ENCODE measurements around the gene KIAA1614.

Gene KIAA1614

DNA sequence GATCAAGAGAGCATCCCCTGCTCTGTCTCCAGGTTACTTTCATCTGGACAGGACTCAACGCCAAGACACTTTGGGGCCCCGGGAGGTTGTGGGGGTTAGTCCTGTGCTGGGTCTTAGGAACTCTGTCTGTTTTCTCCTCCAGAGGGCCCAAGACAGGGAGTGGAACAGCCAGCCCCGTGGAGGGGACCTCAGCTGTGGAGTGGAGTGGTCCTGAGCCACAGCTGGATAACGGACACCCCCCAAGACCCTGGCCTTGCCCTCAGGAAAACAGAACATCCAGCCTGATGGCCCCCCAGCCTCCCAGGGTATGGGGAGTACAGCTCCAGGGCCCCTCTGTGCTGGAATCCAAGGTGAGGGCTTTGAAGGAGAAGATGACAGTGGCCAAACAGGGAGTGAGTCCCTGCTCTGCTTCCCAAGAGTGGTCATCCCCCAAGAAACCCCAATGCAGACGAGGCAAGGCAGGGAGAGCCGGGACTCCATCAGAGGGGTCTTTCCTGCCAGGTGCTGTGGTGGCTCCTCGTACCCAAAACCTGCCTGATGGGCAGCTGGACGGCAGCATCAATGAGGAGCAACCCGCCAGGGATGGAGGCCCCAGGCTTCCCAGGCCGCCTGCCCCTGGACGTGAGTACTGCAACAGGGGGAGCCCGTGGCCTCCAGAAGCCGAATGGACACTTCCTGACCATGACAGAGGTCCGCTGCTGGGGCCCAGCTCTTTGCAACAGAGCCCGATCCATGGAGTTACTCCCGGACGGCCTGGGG lies 3.5 kb downstream of the KIAA1614 start:
- H3K27me3 Mint-ChIP-seq: peaks cover 18% of the 10 kb centered on the region
- no peaks in the 10 kb centered on the region for H3K36me3 Mint-ChIP-seq
- H3K27ac Mint-ChIP-seq: no peak overlapping the region

DNA sequence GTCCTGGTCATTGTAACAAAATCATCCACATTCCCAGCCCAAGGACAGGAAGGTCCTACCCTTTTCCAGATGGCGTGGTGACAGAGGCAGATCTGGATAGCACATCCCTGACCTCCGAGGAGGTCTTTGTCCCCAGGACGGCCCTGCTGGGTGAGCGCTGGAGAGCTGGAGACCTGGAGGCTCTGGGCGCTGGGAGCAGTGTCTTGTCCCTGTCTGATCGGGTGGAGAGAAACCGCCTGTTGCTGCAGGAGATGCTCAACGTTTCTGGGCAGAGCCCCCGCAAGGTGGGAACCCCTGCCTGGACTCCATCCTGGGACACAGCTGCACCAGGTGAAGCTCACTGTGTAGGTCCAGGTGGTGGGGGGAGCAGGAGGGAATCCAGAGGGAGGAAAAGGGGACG lies 4.1 kb downstream of the KIAA1614 start:
- Mint-ChIP-seq H3K4me1 (ENCODE audit: low read depth) (peaks cover 5% of the 10 kb centered on the region), H3K4me3 (no peak overlapping the region), H3K27me3 (peaks cover 13% of the 10 kb centered on the region), H3K27ac (no peak overlapping the region), H3K36me3 (no peaks in the 10 kb centered on the region), H3K9me3 (ENCODE audit: low read depth) (no peaks in the 10 kb centered on the region)

More for the DNA sequence above, 3.5 kb downstream of the KIAA1614 start:
- H3K4me3 Mint-ChIP-seq: no peak overlapping the region
- H3K4me1 Mint-ChIP-seq (ENCODE audit: low read depth): peaks cover 5% of the 10 kb centered on the region
- no peaks in the 10 kb centered on the region for H3K9me3 Mint-ChIP-seq (ENCODE audit: low read depth)

DNA sequence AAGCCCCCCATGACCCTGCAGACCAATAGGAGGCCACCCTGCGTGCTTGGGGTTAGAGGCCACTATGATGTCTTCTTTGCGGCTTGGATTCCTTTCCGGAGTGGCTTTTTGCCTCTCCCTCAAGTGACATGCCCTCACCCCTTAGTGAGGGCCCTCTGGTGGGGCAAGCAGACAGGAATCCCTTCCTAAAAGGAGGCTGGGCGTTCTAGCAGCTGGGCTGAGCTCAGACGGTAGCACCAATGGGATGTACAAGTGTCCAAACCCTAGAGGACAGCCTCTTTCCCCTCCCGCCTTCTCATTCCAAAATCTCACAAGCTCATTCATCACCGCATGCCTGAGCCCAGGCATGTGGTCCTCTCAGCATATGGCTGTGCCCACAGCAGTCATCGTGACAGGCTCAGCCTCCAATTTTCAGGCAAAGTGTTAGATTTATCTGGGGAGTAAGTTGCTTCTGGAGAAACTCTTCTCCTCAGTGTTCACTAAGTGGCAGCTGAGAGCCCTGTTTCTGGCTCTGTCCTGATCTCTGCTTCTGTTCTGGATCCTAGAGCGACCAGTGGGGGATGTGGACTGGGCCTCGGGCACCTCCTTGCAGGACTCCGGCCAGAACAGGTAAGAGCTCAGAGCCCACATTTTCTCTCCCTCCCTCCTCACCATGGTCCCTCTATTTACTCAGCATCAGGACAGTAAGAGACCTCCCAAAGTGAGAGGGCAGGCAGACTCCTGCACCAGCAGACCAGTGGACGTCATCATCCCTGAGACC lies 4.8 kb downstream of the KIAA1614 start:
- no peaks in the 10 kb centered on the region for H3K36me3 Mint-ChIP-seq
- H3K4me3 Mint-ChIP-seq: no peak overlapping the region
- H3K9me3 Mint-ChIP-seq (ENCODE audit: low read depth): no peaks in the 10 kb centered on the region
- H3K4me1 Mint-ChIP-seq (ENCODE audit: low read depth): peaks cover 5% of the 10 kb centered on the region
- no peak overlapping the region for H3K27ac Mint-ChIP-seq
- H3K27me3 Mint-ChIP-seq: peaks cover 13% of the 10 kb centered on the region

- Mint-ChIP-seq H3K9me3 (ENCODE audit: low read depth) (no peaks in the 10 kb centered on the region), H3K4me1 (ENCODE audit: low read depth) (peaks cover 5% of the 10 kb centered on the region), H3K27me3 (peaks cover 11% of the 10 kb centered on the region), H3K27ac (no peak overlapping the region), H3K36me3 (no peaks in the 10 kb centered on the region), H3K4me3 (no peak overlapping the region)
Observed at GRCh38 chr1:180918519-180918918, 5.8 kb downstream of the KIAA1614 start.

DNA sequence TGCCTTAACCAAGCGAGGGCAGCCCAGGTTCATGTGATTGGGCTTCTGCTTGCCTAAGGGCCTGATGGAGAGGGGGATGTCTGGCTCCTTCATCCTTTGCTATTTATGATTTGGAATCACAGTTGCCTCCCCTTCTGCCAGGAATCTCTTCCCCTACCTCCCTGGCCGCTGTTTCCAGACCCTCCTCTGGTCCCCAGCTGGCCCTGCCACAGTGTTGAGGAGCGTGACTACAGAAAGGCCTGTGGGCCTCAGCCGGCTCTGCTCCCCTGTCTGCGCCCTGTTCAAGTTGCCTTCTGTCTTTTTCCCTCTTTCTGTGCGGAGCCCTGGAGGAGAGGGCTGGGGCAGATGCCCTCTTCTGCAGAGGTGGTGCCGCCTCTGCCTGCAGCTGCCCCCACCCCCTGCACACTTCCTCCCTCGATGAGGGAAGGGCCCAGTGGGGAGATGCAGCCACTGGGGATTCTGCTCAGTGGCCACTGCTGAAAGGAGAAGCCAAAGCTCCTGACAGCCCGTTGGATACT lies 6.5 kb downstream of the KIAA1614 start:
- Mint-ChIP-seq H3K9me3 (ENCODE audit: low read depth) (no peaks in the 10 kb centered on the region), H3K4me1 (ENCODE audit: low read depth) (no peaks in the 10 kb centered on the region), H3K27me3 (peaks cover 5% of the 10 kb centered on the region), H3K27ac (no peak overlapping the region), H3K4me3 (no peak overlapping the region), H3K36me3 (no peaks in the 10 kb centered on the region)

GRCh38 chr1:180920193-180920592 lies 7.5 kb downstream of the KIAA1614 start:
- H3K27me3 Mint-ChIP-seq: peaks cover 3% of the 10 kb centered on the region
- H3K9me3 Mint-ChIP-seq (ENCODE audit: low read depth): no peaks in the 10 kb centered on the region
- no peaks in the 10 kb centered on the region for H3K4me1 Mint-ChIP-seq (ENCODE audit: low read depth)
- H3K27ac Mint-ChIP-seq: no peak overlapping the region
- H3K36me3 Mint-ChIP-seq: no peaks in the 10 kb centered on the region
- H3K4me3 Mint-ChIP-seq: no peak overlapping the region

DNA sequence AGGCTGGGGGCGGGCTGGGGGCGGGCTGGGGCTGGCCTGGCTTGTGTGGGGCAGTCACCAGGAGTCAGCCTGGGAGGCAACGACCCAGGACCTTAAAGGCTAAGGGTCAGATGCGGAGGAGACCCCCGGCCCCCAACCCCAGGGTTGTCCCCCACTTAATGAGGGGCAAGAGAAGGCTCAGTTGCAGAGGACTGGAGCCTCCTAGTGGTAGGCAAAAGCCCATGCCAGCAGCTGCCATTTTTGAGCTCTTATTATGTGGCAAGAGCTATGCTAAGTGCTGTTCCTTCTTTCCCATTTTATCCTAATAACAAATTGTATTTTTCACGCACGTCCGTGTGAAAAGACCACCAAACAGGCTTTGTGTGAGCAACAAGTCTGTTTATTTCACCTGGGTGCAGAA lies 8.0 kb downstream of the KIAA1614 start:
- no peak overlapping the region for H3K4me3 Mint-ChIP-seq
- H3K4me1 Mint-ChIP-seq (ENCODE audit: low read depth): no peaks in the 10 kb centered on the region
- no peaks in the 10 kb centered on the region for H3K9me3 Mint-ChIP-seq (ENCODE audit: low read depth)
- no peak overlapping the region for H3K27ac Mint-ChIP-seq
- no peaks in the 10 kb centered on the region for H3K36me3 Mint-ChIP-seq
- no peaks in the 10 kb centered on the region for H3K27me3 Mint-ChIP-seq

GRCh38 chr1:180921386-180921785 lies 8.7 kb downstream of the KIAA1614 start:
- Mint-ChIP-seq H3K9me3 (ENCODE audit: low read depth) (no peaks in the 10 kb centered on the region), H3K4me3 (no peak overlapping the region), H3K27ac (no peak overlapping the region), H3K27me3 (no peaks in the 10 kb centered on the region), H3K4me1 (ENCODE audit: low read depth) (peaks cover 2% of the 10 kb centered on the region), H3K36me3 (no peaks in the 10 kb centered on the region)

- Mint-ChIP-seq H3K36me3 (no peaks in the 10 kb centered on the region), H3K27ac (no peak overlapping the region), H3K4me3 (no peak overlapping the region), H3K9me3 (ENCODE audit: low read depth) (no peaks in the 10 kb centered on the region), H3K27me3 (no peaks in the 10 kb centered on the region), H3K4me1 (ENCODE audit: low read depth) (peaks cover 5% of the 10 kb centered on the region)
Observed at GRCh38 chr1:180921891-180922630, 9.4 kb downstream of the KIAA1614 start.

GRCh38 chr1:180922631-180923015 lies 9.9 kb downstream of the KIAA1614 start:
- Mint-ChIP-seq H3K27me3 (no peaks in the 10 kb centered on the region), H3K36me3 (no peaks in the 10 kb centered on the region), H3K27ac (no peak overlapping the region), H3K9me3 (ENCODE audit: low read depth) (no peaks in the 10 kb centered on the region), H3K4me3 (no peak overlapping the region), H3K4me1 (ENCODE audit: low read depth) (peaks cover 5% of the 10 kb centered on the region)

DNA sequence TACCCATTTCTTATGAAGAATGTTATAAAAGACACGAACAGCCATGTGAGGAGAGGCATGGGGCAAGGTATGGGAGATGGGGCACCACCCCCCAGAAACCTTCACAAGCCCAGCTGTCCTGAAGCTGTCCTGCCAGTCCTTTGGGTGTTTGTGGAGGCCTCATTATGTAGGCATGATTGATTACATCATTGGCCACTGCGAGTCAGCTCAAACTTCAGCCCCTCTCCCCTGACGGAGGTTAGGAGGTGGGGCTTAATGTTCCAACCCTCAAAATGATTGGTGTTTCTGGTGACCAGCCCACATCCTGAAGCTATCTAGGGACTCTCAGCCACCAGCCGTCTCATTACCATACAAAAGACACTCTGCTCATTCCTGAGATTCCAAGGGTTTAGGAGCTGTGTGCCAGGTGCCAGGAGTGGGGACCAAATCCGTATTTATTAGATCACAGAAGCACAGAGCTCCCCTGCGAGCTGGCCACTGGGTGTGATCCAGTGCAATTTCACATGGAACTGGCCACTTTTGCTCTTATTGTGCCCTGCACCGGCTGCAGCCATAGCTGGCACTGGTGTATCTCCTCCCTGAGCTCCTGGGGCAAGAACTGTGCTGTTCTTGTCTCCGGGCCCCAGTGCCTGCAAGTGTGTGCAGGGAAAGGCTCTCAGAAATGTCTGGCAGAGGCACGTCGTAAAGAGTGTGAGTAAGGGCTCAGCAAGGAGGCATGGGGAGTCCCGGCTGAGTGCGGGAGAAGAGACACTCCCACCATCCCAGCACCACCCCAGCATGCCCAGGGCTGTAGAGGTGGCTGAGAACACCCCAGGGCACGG lies 10.5 kb downstream of the KIAA1614 start:
- peaks cover 5% of the 10 kb centered on the region for H3K4me1 Mint-ChIP-seq (ENCODE audit: low read depth)

GRCh38 chr1:180923887-180924286 lies 11.2 kb downstream of the KIAA1614 start:
- no peak overlapping the region for H3K4me3 Mint-ChIP-seq
- H3K36me3 Mint-ChIP-seq: no peaks in the 10 kb centered on the region
- H3K27me3 Mint-ChIP-seq: no peaks in the 10 kb centered on the region
- H3K9me3 Mint-ChIP-seq (ENCODE audit: low read depth): no peaks in the 10 kb centered on the region
- peaks cover 5% of the 10 kb centered on the region for H3K4me1 Mint-ChIP-seq (ENCODE audit: low read depth)
- H3K27ac Mint-ChIP-seq: no peak overlapping the region

More for the DNA sequence above, 10.5 kb downstream of the KIAA1614 start:
- Mint-ChIP-seq H3K27me3 (no peaks in the 10 kb centered on the region), H3K9me3 (ENCODE audit: low read depth) (no peaks in the 10 kb centered on the region), H3K27ac (no peak overlapping the region), H3K36me3 (no peaks in the 10 kb centered on the region), H3K4me3 (no peak overlapping the region)

GRCh38 chr1:180924939-180925338 lies 12.2 kb downstream of the KIAA1614 start:
- no peaks in the 10 kb centered on the region for H3K36me3 Mint-ChIP-seq
- H3K27ac Mint-ChIP-seq: no peak overlapping the region
- H3K27me3 Mint-ChIP-seq: no peaks in the 10 kb centered on the region
- H3K9me3 Mint-ChIP-seq (ENCODE audit: low read depth): no peaks in the 10 kb centered on the region
- H3K4me3 Mint-ChIP-seq: no peak overlapping the region
- H3K4me1 Mint-ChIP-seq (ENCODE audit: low read depth): peaks cover 5% of the 10 kb centered on the region

DNA sequence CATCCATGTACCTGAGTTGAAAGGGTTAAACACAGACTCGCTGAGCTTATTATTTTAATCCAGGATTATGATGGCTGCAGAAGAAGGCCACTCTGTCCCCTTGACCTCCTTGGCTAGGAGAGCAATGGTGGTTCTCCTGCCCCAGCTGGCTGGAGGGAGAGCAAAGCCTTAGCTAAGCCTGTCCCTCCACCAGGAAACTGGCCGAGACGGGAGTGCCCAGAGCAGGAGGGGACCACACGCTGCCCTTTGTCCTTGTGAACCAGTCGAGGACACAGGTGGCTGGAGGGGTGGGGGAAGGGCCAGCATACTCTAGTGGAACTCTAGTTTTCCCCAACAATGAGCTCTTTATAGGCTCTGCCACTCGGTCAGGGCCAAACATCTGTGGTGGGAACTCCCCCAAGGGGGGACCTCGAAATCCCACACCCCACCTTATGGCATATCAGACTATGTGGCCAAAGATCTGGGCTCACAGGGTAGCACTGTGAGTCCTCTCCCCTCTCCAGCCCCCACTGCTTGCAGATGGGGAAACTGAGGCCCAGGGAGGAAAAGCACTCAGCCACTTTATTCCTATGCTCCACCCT lies 12.9 kb downstream of the KIAA1614 start:
- Mint-ChIP-seq H3K4me3 (no peak overlapping the region), H3K9me3 (ENCODE audit: low read depth) (no peaks in the 10 kb centered on the region)

More for the DNA sequence above, 12.9 kb downstream of the KIAA1614 start:
- Mint-ChIP-seq H3K27ac (no peak overlapping the region), H3K36me3 (no peaks in the 10 kb centered on the region), H3K27me3 (no peaks in the 10 kb centered on the region), H3K4me1 (ENCODE audit: low read depth) (peaks cover 5% of the 10 kb centered on the region)
